MM.1S (cell line): Measurements from ENCODE around the gene NKAPL.

ENCODE experiments used
- DNase-seq: peaks from one replicate; pipeline ENCODE4 v3.0.0-alpha.2; 2015
- H2AFZ ChIP-seq: fragments of 300-600 bp; sonication (generic); 2 replicates; pipeline ENCODE4 v1.6.0; 2016; ENCODE audit warnings: antibody characterized with exemption, low read length
- H3F3A ChIP-seq: fragments of 300-600 bp; sonication (generic); 2 replicates; pipeline ENCODE4 v1.6.1; 2016; ENCODE audit warnings: mild to moderate bottlenecking, antibody characterized with exemption, low read length, moderate library complexity, mixed read lengths; ENCODE audit not compliant: insufficient read depth
- H3K27ac ChIP-seq: fragments of 300-600 bp; sonication (generic); 2 replicates; pipeline ENCODE4 v1.5.1; 2016; ENCODE audit warnings: mild to moderate bottlenecking, low read length
- H3K27me3 ChIP-seq: fragments of 300-600 bp; sonication (generic); replicated peaks from 2 replicates; pipeline ENCODE4 v1.6.0; 2016; ENCODE audit warnings: low read length; ENCODE audit not compliant: insufficient read depth
- H3K36me3 ChIP-seq: fragments of 300-600 bp; sonication (generic); replicated peaks from 2 replicates; pipeline ENCODE4 v1.6.1; 2016; ENCODE audit warnings: mild to moderate bottlenecking, low read length, mixed read lengths; ENCODE audit not compliant: insufficient read depth
- H3K4me1 ChIP-seq: fragments of 300-600 bp; sonication (generic); 2 replicates; pipeline ENCODE4 v1.6.1; 2016; ENCODE audit warnings: low read length, mixed read lengths
- H3K4me2 ChIP-seq: fragments of 300-600 bp; sonication (generic); 2 replicates; pipeline ENCODE4 v1.6.0; 2016; ENCODE audit warnings: low read depth, low read length
- H3K4me3 ChIP-seq: fragments of 300-600 bp; sonication (generic); 2 replicates; pipeline ENCODE4 v1.5.1; 2016; ENCODE audit warnings: low read length, mixed read lengths
- H3K79me2 ChIP-seq: fragments of 300-600 bp; sonication (generic); 2 replicates; pipeline ENCODE4 v1.6.1; 2016; ENCODE audit warnings: mixed run types, low read length, mixed read lengths
- H3K9ac ChIP-seq: fragments of 300-600 bp; sonication (generic); 2 replicates; pipeline ENCODE4 v1.6.1; 2016; ENCODE audit warnings: low read length, mixed read lengths
- H3K9me2 ChIP-seq: fragments of 300-600 bp; sonication (generic); replicated peaks from 2 replicates; pipeline ENCODE4 v1.6.1; 2016; ENCODE audit warnings: mild to moderate bottlenecking, low read length, mixed read lengths; ENCODE audit not compliant: insufficient read depth
- H3K9me3 ChIP-seq: fragments of 300-600 bp; sonication (generic); replicated peaks from 2 replicates; pipeline ENCODE4 v1.6.1; 2016; ENCODE audit warnings: mild to moderate bottlenecking, low read length, mixed read lengths; ENCODE audit not compliant: insufficient read depth
- H4K20me1 ChIP-seq: fragments of 300-600 bp; sonication (generic); 2 replicates; pipeline ENCODE4 v1.6.1; 2016; ENCODE audit warnings: mild to moderate bottlenecking, low read length, moderate library complexity, mixed read lengths; ENCODE audit not compliant: insufficient read depth
- CTCF ChIP-seq: fragments of 300-600 bp; sonication (generic); IDR thresholded peaks from 2 replicates; pipeline ENCODE4 v1.5.1; 2016; ENCODE audit warnings: antibody characterized with exemption, low read length, mixed read lengths
- EZH2 ChIP-seq: fragments of 300-600 bp; sonication (generic); optimal IDR thresholded peaks from 2 replicates; pipeline ENCODE3; 2017; ENCODE audit warnings: low read depth, mild to moderate bottlenecking, antibody characterized with exemption, low read length, mixed read lengths
- EZH2phosphoT487 ChIP-seq: fragments of 300-600 bp; sonication (generic); IDR thresholded peaks from 2 replicates; pipeline ENCODE4 v1.6.1; 2018; ENCODE audit warnings: antibody characterized with exemption, low read length

Gene NKAPL

GRCh38 chr6:28250747-28251146, 8.3 kb upstream of the NKAPL start:
- Histone ChIP-seq H3K36me3 (no peaks in the 10 kb centered on the region; the same call in 1 of the 2 replicates), H4K20me1 (no peaks in the 10 kb centered on the region), H3K9me3 (no peaks in the 10 kb centered on the region), H2AFZ (no peak overlapping the region), H3K9me2 (no peaks in the 10 kb centered on the region), H3K9ac (no peak overlapping the region), H3K4me2 (peak overlapping the region; percentile 94; the same call in 1 of the 2 replicates), H3K27me3 (no peaks in the 10 kb centered on the region), H3K27ac (no peak overlapping the region), H3K4me1 (peaks cover 12% of the 10 kb centered on the region), H3K4me3 (no peak overlapping the region), H3F3A (no peaks in the 10 kb centered on the region), H3K79me2 (0 out of 2 replicates have a peak, but pooled peaks cover 5% of the 10 kb centered on the region)
- TF ChIP-seq CTCF (no peak), EZH2 (no peak), EZH2phosphoT487 (no peak)
- no peak for DNase-seq

- peak overlapping the region; percentile 100 for H3K4me3 ChIP-seq
- 0 out of 2 replicates have a peak, but pooled peaks cover 5% of the 10 kb centered on the region for H3K79me2 ChIP-seq
- H4K20me1 ChIP-seq: no peaks in the 10 kb centered on the region
- H3F3A ChIP-seq: no peaks in the 10 kb centered on the region
- 0 out of 2 replicates have a peak overlapping the region, but pooled peaks have one; percentile 10 for H3K27ac ChIP-seq
- DNase-seq: peak; percentile 19
- TF ChIP-seq EZH2phosphoT487 (no peak), EZH2 (no peak), CTCF (no peak)
- H3K4me1 ChIP-seq: peaks cover 12% of the 10 kb centered on the region
- H3K9ac ChIP-seq: peak overlapping the region; percentile 69
- H3K9me2 ChIP-seq: no peaks in the 10 kb centered on the region
- H3K36me3 ChIP-seq: no peaks in the 10 kb centered on the region; the same call in 1 of the 2 replicates
- H3K4me2 ChIP-seq: peak overlapping the region; percentile 94
- no peaks in the 10 kb centered on the region for H3K9me3 ChIP-seq
- peak overlapping the region; percentile 100 for H2AFZ ChIP-seq
- H3K27me3 ChIP-seq: no peaks in the 10 kb centered on the region
Observed at GRCh38 chr6:28251661-28252008, 7.5 kb upstream of the NKAPL start.

- TF ChIP-seq EZH2: no peak
- no peak for TF ChIP-seq EZH2phosphoT487
- TF ChIP-seq CTCF: no peak
- H3K27me3 ChIP-seq: no peaks in the 10 kb centered on the region
- H3K9me3 ChIP-seq: no peaks in the 10 kb centered on the region
- H3K79me2 ChIP-seq: 0 out of 2 replicates have a peak, but pooled peaks cover 5% of the 10 kb centered on the region
- no peaks in the 10 kb centered on the region for H3K9me2 ChIP-seq
- peak; percentile 74 for DNase-seq
- no peaks in the 10 kb centered on the region; the same call in 1 of the 2 replicates for H3K36me3 ChIP-seq
- no peaks in the 10 kb centered on the region for H4K20me1 ChIP-seq
- H3K9ac ChIP-seq: peak within 1 kb of the TSS; percentile 69
- H3F3A ChIP-seq: no peaks in the 10 kb centered on the region
- H3K27ac ChIP-seq: 0 out of 2 replicates have a peak within 1 kb of the TSS, but pooled peaks have one; percentile 10
- H2AFZ ChIP-seq: peak within 1 kb of the TSS; percentile 100
- H3K4me2 ChIP-seq: peak within 1 kb of the TSS; percentile 94
- H3K4me1 ChIP-seq: peaks cover 12% of the 10 kb centered on the region
- peak within 1 kb of the TSS; percentile 100 for H3K4me3 ChIP-seq
Observed at GRCh38 chr6:28252009-28252975, 6.8 kb upstream of the NKAPL start, which contains the start of gene ZKSCAN4. ZKSCAN4 (minus strand) TSS chr6:28252269; CDS start chr6:28251980, 289 bp downstream.
